CD4-positive, alpha-beta T cell (primary cell): ENCODE data around the gene SETX. TPM values are rescaled to one million over a fixed set of nuclear protein-coding genes. Genes with fewer than 3 reads are reported as not detected.

Experiments
- ATAC-seq: fragments of 200-7000 bp; cut with Tn5 transposase; one replicate; pipeline ENCODE4 v1.10.0; 2022; ENCODE audit warnings: mild to moderate bottlenecking; ENCODE audit not compliant: poor library complexity
- CTCF ChIA-PET: fragments of 350-600 bp; sonication (Branson Sonifier 250); formaldehyde crosslinking; loops from one replicate; lab custom pipeline; 2021; ENCODE audit warnings: antibody characterized with exemption, inconsistent platforms; lab: Charles Lee
- POLR2A ChIA-PET: fragments of 350-600 bp; sonication (Branson Sonifier 250); formaldehyde crosslinking; loops from one replicate; lab custom pipeline; 2021; ENCODE audit warnings: antibody characterized with exemption, inconsistent platforms; lab: Charles Lee
- DNase-seq, 14 experiments: peaks; one replicate each; pipeline ENCODE4 v3.0.0-alpha.2; 2013 to 2020; ENCODE audit warnings: mixed read lengths in 2 of 14
- H3K27ac ChIP-seq, 2 donors: one replicate each; pipeline versions ENCODE4 v1.5.1 to v1.7.0; 2013; ENCODE audit warnings: low read length in 2 of 2, low read depth in 1 of 2, mild to moderate bottlenecking in 1 of 2
- H3K27me3 ChIP-seq, 2 experiments: 1 replicate in 1 of 2; 2 replicates in 1 of 2; pipeline versions ENCODE4 v1.6.1 to v1.7.0; 2013; ENCODE audit warnings: low read length in 2 of 2, control low read depth in 1 of 2, mild to moderate bottlenecking in 1 of 2, moderate library complexity in 1 of 2; ENCODE audit not compliant: insufficient read depth in 2 of 2, control insufficient read depth in 1 of 2
- H3K36me3 ChIP-seq: one replicate; pipeline ENCODE4 v1.6.1; 2013; ENCODE audit warnings: low read length, control low read depth; ENCODE audit not compliant: insufficient read depth
- H3K4me1 ChIP-seq: one replicate; pipeline ENCODE4 v1.6.1; 2013; ENCODE audit warnings: low read length, control low read depth; ENCODE audit not compliant: insufficient read depth
- H3K4me3 ChIP-seq: one replicate; pipeline ENCODE4 v1.5.1; 2013; ENCODE audit warnings: mild to moderate bottlenecking, low read length, moderate library complexity
- H3K9me3 ChIP-seq, 2 experiments: 1 replicate in 1 of 2; 2 replicates in 1 of 2; pipeline versions ENCODE4 v1.6.1 to v1.7.0; 2013; ENCODE audit warnings: low read length in 2 of 2, mild to moderate bottlenecking in 2 of 2, control low read depth in 1 of 2, moderate library complexity in 1 of 2; ENCODE audit not compliant: control insufficient read depth in 1 of 2, insufficient read depth in 1 of 2
- H3K27ac Mint-ChIP-seq: one replicate; pipeline ENCODE4 v1.8.0; 2020; ENCODE audit warnings: mixed read lengths
- H3K27me3 Mint-ChIP-seq: one replicate; pipeline ENCODE4 v1.8.0; 2021; ENCODE audit warnings: mixed read lengths
- H3K36me3 Mint-ChIP-seq: one replicate; pipeline ENCODE4 v1.8.0; 2021; ENCODE audit warnings: low read depth, mixed read lengths
- H3K4me1 Mint-ChIP-seq: one replicate; pipeline ENCODE4 v1.8.0; 2021; ENCODE audit warnings: low read depth, mixed read lengths
- H3K4me3 Mint-ChIP-seq: one replicate; pipeline ENCODE4 v1.8.0; 2020; ENCODE audit warnings: mild to moderate bottlenecking, mixed read lengths
- H3K9me3 Mint-ChIP-seq: one replicate; pipeline ENCODE4 v1.8.0; 2020; ENCODE audit warnings: mixed read lengths
- CTCF ChIP-seq: fragments of 200-600 bp; IDR thresholded peaks from one replicate; pipeline ENCODE4 v1.8.0; 2022; ENCODE audit warnings: antibody characterized with exemption, mild to moderate bottlenecking
- intact Hi-C, 2 experiments: fragments of 100-400 bp; cut with DNase I in 1 of 2; cut with micrococcal nuclease in 1 of 2; formaldehyde crosslinking; loops; one replicate each; pipeline versions ENCODE4 v1.15.1 to v1.9.0; 2023 to 2025; cut with DNase I, micrococcal nuclease
- total RNA-seq, 174 experiments: library from RNA in 2 of 174; stranded (reverse) in 2 of 174; gene quantifications; one replicate each; pipeline ENCODE4 v1.2.3 and lab custom pipeline; 2021 to 2026

Gene SETX
- total RNA-seq, 2 experiments from 2014 or later, result 36.1 to 37.7 TPM

- peaks cover 87% of the 10 kb centered on the region for H3K36me3 ChIP-seq
- TF ChIP-seq CTCF, result no peak
- H3K27me3 ChIP-seq, result no peaks in the 10 kb centered on the region
- no peaks in the 10 kb centered on the region for H3K9me3 ChIP-seq
- intact Hi-C loops, result no loop called here
- no peak for ATAC-seq
- H3K27ac ChIP-seq, result no peak overlapping the region
- H3K4me3 ChIP-seq, result no peak overlapping the region
- ChIA-PET CTCF (no interaction called here), POLR2A (no interaction called here)
- Mint-ChIP-seq H3K27me3 (no peaks in the 10 kb centered on the region), H3K36me3 (peaks cover 86% of the 10 kb centered on the region), H3K4me1 (no peaks in the 10 kb centered on the region), H3K9me3 (no peaks in the 10 kb centered on the region), H3K4me3 (no peak overlapping the region), H3K27ac (no peak overlapping the region)
- no peaks in the 10 kb centered on the region for H3K4me1 ChIP-seq
- DNase-seq, result no peak
These were observed 40.8 kb upstream of the SETX start for GRCh38 chr9:132395560-132395959.

GRCh38 chr9:132391449-132391848 is 36.7 kb upstream of the SETX start:
- peaks cover 93% of the 10 kb centered on the region for H3K36me3 ChIP-seq
- H3K27me3 ChIP-seq, result no peaks in the 10 kb centered on the region
- Mint-ChIP-seq H3K4me3 (no peak overlapping the region), H3K36me3 (peaks cover 91% of the 10 kb centered on the region), H3K27ac (no peak overlapping the region), H3K4me1 (no peaks in the 10 kb centered on the region), H3K9me3 (no peaks in the 10 kb centered on the region), H3K27me3 (no peaks in the 10 kb centered on the region)
- H3K4me1 ChIP-seq, result no peaks in the 10 kb centered on the region
- no peak for DNase-seq
- CTCF ChIA-PET, result no interaction called here
- POLR2A ChIA-PET, result no interaction called here
- no peak overlapping the region for H3K4me3 ChIP-seq
- ATAC-seq, result no peak
- intact Hi-C loops, result no loop called here
- no peak for TF ChIP-seq CTCF
- no peaks in the 10 kb centered on the region for H3K9me3 ChIP-seq
- no peak overlapping the region for H3K27ac ChIP-seq

- H3K36me3 Mint-ChIP-seq, result peaks cover 91% of the 10 kb centered on the region
These were observed 36.2 kb upstream of the SETX start for GRCh38 chr9:132390966-132391365.

More at GRCh38 chr9:132390966-132391365, 36.2 kb upstream of the SETX start:
- no peak overlapping the region for H3K4me3 ChIP-seq
- peaks cover 93% of the 10 kb centered on the region for H3K36me3 ChIP-seq
- intact Hi-C loops, result no loop called here
- H3K4me1 ChIP-seq, result no peaks in the 10 kb centered on the region
- ATAC-seq (no peak), DNase-seq (no peak)
- Mint-ChIP-seq H3K27me3 (no peaks in the 10 kb centered on the region), H3K4me3 (no peak overlapping the region), H3K4me1 (no peaks in the 10 kb centered on the region), H3K9me3 (no peaks in the 10 kb centered on the region), H3K27ac (no peak overlapping the region)
- no peaks in the 10 kb centered on the region for H3K9me3 ChIP-seq
- TF ChIP-seq CTCF, result no peak
- POLR2A ChIA-PET, result interaction anchor here (0.7 kb wide), 1 partner anchor 36 kb away, joined by 3 read pairs; no protein-coding TSS in a partner anchor
- CTCF ChIA-PET, result no interaction called here
- no peaks in the 10 kb centered on the region for H3K27me3 ChIP-seq
- H3K27ac ChIP-seq, result no peak overlapping the region
